Measurements from ENCODE around the gene AAMDC. TPM values are rescaled to one million over a fixed set of nuclear protein-coding genes. Genes with fewer than 3 reads are reported as not detected.

The AAMDC gene
- total RNA-seq, 1 donor from 2014 or later = 38.5 TPM

Other genes with a start within 250 kb of the AAMDC start
- gene AQP11, start 231.2 kb upstream of the AAMDC start, total RNA-seq = 0.54 TPM
- 71.7 TPM for gene CLNS1A, start 183.3 kb upstream of the AAMDC start, total RNA-seq
- gene RSF1, start 422 bp upstream of the AAMDC start, total RNA-seq = 52.3 TPM
- 19.3 TPM for gene INTS4, start 173.5 kb downstream of the AAMDC start, total RNA-seq
- 0.13 TPM for gene KCTD14, start 202.1 kb downstream of the AAMDC start, total RNA-seq
- 2.0 TPM for gene THRSP, start 242.7 kb downstream of the AAMDC start, total RNA-seq

Data from cardiac septum (tissue), 1 donor.